HEK293T (cell line): Measurements from ENCODE around the gene PMVK.

ENCODE experiments used
- ARNT ChIP-seq: fragments of 450-650 bp; IDR thresholded peaks from 2 replicates; pipeline ENCODE4 v1.6.1; 2017; ENCODE audit warnings: mild to moderate bottlenecking
- CTBP1 ChIP-seq: fragments of 450-650 bp; IDR thresholded peaks from 2 replicates; pipeline ENCODE4 v1.6.1; 2016; ENCODE audit warnings: borderline replicate concordance
- ELF4 ChIP-seq: fragments of 450-650 bp; IDR thresholded peaks from 2 replicates; pipeline ENCODE4 v1.6.1; 2017; ENCODE audit warnings: antibody characterized with exemption
- FOXA1 ChIP-seq: fragments of 450-650 bp; IDR thresholded peaks from 2 replicates; pipeline ENCODE4 v1.6.1; 2016; ENCODE audit warnings: mild to moderate bottlenecking
- FOXK2 ChIP-seq: fragments of 450-650 bp; IDR thresholded peaks from 2 replicates; pipeline ENCODE4 v1.6.1; 2016; ENCODE audit warnings: mild to moderate bottlenecking
- FOXM1 ChIP-seq: fragments of 450-650 bp; IDR thresholded peaks from 2 replicates; pipeline ENCODE4 v1.6.1; 2017; ENCODE audit warnings: mild to moderate bottlenecking, borderline replicate concordance
- L3MBTL2 ChIP-seq: fragments of 450-650 bp; conservative IDR thresholded peaks from 2 replicates; pipeline ENCODE4 v1.6.1; 2016; ENCODE audit warnings: mild to moderate bottlenecking
- LEF1 ChIP-seq: fragments of 450-650 bp; IDR thresholded peaks from 2 replicates; pipeline ENCODE4 v1.6.1; 2017; ENCODE audit warnings: mild to moderate bottlenecking, borderline replicate concordance
- NFRKB ChIP-seq: fragments of 450-650 bp; IDR thresholded peaks from 2 replicates; pipeline ENCODE4 v1.6.1; 2016; ENCODE audit warnings: mild to moderate bottlenecking, moderate library complexity
- PKNOX1 ChIP-seq: fragments of 450-650 bp; IDR thresholded peaks from 2 replicates; pipeline ENCODE4 v1.6.1; 2016
- SP1 ChIP-seq: fragments of 450-650 bp; IDR thresholded peaks from 2 replicates; pipeline ENCODE4 v1.6.1; 2017
- SUZ12 ChIP-seq: fragments of 450-650 bp; IDR thresholded peaks from 2 replicates; pipeline ENCODE4 v1.6.1; 2016; ENCODE audit warnings: mild to moderate bottlenecking
- ZNF384 ChIP-seq: fragments of 450-650 bp; IDR thresholded peaks from 2 replicates; pipeline ENCODE4 v1.6.1; 2016

GRCh38 chr1:154963643-154964042, 27.1 kb upstream of the PMVK start:
- TF ChIP-seq SP1 = no peak
- TF ChIP-seq ZNF384 = no peak
- no peak for TF ChIP-seq PKNOX1
- TF ChIP-seq NFRKB = no peak
- no peak for TF ChIP-seq LEF1
- TF ChIP-seq ARNT = no peak
- TF ChIP-seq SUZ12 = no peak
- TF ChIP-seq L3MBTL2 = no peak
- TF ChIP-seq ELF4 = no peak
- TF ChIP-seq FOXA1 = no peak
- no peak for TF ChIP-seq FOXK2
- TF ChIP-seq FOXM1 = no peak
- no peak for TF ChIP-seq CTBP1
